ENCODE data around the gene HID1.

Gene HID1

GRCh38 chr17:75005291-75005690, 32.7 kb upstream of the HID1 start:
- TF ChIP-seq CTCF (IDR thresholded peaks at IDR 0.05; ENCODE audit: low read depth, low read length, missing control alignments) = no peak
- no peak for DNase-seq (ENCODE audit: extremely low read depth, low read depth)
- H3K4me3 ChIP-seq (replicated peaks; ENCODE audit: low read depth, low read length) = no peak overlapping the region

- no peak for DNase-seq (ENCODE audit: extremely low read depth, low read depth)
- no peak for TF ChIP-seq CTCF (IDR thresholded peaks at IDR 0.05; ENCODE audit: low read depth, low read length, missing control alignments)
- no peak overlapping the region for H3K4me3 ChIP-seq (replicated peaks; ENCODE audit: low read depth, low read length)
Measured at GRCh38 chr17:75004371-75004770, 31.8 kb upstream of the HID1 start.

- DNase-seq (ENCODE audit: extremely low read depth, low read depth) = no peak
- no peak for TF ChIP-seq CTCF (IDR thresholded peaks at IDR 0.05; ENCODE audit: low read depth, low read length, missing control alignments)
- H3K4me3 ChIP-seq (replicated peaks; ENCODE audit: low read depth, low read length) = no peak overlapping the region
Measured at GRCh38 chr17:75003957-75004355, 31.4 kb upstream of the HID1 start.

- no peak overlapping the region for H3K4me3 ChIP-seq (replicated peaks; ENCODE audit: low read depth, low read length)
- no peak for DNase-seq (ENCODE audit: extremely low read depth, low read depth)
- no peak for TF ChIP-seq CTCF (IDR thresholded peaks at IDR 0.05; ENCODE audit: low read depth, low read length, missing control alignments)
Measured at GRCh38 chr17:75003070-75003956, 30.8 kb upstream of the HID1 start.

GRCh38 chr17:75001915-75002843, 29.6 kb upstream of the HID1 start:
- no peak overlapping the region for H3K4me3 ChIP-seq (replicated peaks; ENCODE audit: low read depth, low read length)
- no peak for DNase-seq (ENCODE audit: extremely low read depth, low read depth)
- no peak for TF ChIP-seq CTCF (IDR thresholded peaks at IDR 0.05; ENCODE audit: low read depth, low read length, missing control alignments)

- TF ChIP-seq CTCF (IDR thresholded peaks at IDR 0.05; ENCODE audit: low read depth, low read length, missing control alignments) = no peak
- H3K4me3 ChIP-seq (replicated peaks; ENCODE audit: low read depth, low read length) = no peak overlapping the region
- DNase-seq (ENCODE audit: extremely low read depth, low read depth) = no peak
Measured at GRCh38 chr17:74999523-74999922, 27.0 kb upstream of the HID1 start.
